Ovary (tissue), 3 donors: ENCODE measurements around the gene TPM1.

Experiments used
- POLR2A ChIP-seq: fragments of 450-650 bp; IDR thresholded peaks from one replicate; pipeline ENCODE4 v1.6.1; 2017; ENCODE audit warnings: antibody characterized with exemption, mild to moderate bottlenecking, moderate library complexity
- TF ChIP-seq, protein P1 (sequence below), 3 donors: fragments of 450-650 bp in 2 of 3; fragments of 200-600 bp in 1 of 3; IDR thresholded peaks; one replicate each; pipeline versions ENCODE4 v1.5.1 to v1.8.0; 2016 to 2022; ENCODE audit warnings: antibody characterized with exemption in 3 of 3, mild to moderate bottlenecking in 1 of 3
- donor health status: DM: no; HTN: no; CAD: no.

GRCh38 chr15:63111481-63111880, 68.9 kb downstream of the TPM1 start:
- TF ChIP-seq, protein P1, sequence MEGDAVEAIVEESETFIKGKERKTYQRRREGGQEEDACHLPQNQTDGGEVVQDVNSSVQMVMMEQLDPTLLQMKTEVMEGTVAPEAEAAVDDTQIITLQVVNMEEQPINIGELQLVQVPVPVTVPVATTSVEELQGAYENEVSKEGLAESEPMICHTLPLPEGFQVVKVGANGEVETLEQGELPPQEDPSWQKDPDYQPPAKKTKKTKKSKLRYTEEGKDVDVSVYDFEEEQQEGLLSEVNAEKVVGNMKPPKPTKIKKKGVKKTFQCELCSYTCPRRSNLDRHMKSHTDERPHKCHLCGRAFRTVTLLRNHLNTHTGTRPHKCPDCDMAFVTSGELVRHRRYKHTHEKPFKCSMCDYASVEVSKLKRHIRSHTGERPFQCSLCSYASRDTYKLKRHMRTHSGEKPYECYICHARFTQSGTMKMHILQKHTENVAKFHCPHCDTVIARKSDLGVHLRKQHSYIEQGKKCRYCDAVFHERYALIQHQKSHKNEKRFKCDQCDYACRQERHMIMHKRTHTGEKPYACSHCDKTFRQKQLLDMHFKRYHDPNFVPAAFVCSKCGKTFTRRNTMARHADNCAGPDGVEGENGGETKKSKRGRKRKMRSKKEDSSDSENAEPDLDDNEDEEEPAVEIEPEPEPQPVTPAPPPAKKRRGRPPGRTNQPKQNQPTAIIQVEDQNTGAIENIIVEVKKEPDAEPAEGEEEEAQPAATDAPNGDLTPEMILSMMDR (IDR thresholded peaks at IDR 0.05): no peak
- TF ChIP-seq POLR2A: no peak
